ENCODE data around the gene MMS22L. TPM values are rescaled to one million over a fixed set of nuclear protein-coding genes. Genes with fewer than 3 reads are reported as not detected.

Gene MMS22L
- total RNA-seq, 1 donor from 2014 or later: 9.4 TPM

GRCh38 chr6:97110149-97110548 lies 172.9 kb downstream of the MMS22L start:
- Histone ChIP-seq H3K4me3 (ENCODE audit: low read depth, low read length) (no peak overlapping the region), H3K27me3 (ENCODE audit: control insufficient read depth, insufficient read depth, low read length) (no peaks in the 10 kb centered on the region), H3K36me3 (ENCODE audit: control insufficient read depth, insufficient read depth, low read length) (no peaks in the 10 kb centered on the region)
- TF ChIP-seq CTCF (IDR thresholded peaks at IDR 0.05; ENCODE audit: insufficient read depth, low read length, poor library complexity, severe bottlenecking): no peak
- DNase-seq (ENCODE audit: low read depth): no peak

- no peak for TF ChIP-seq CTCF (IDR thresholded peaks at IDR 0.05; ENCODE audit: insufficient read depth, low read length, poor library complexity, severe bottlenecking)
- Histone ChIP-seq H3K36me3 (ENCODE audit: control insufficient read depth, insufficient read depth, low read length) (no peaks in the 10 kb centered on the region), H3K27me3 (ENCODE audit: control insufficient read depth, insufficient read depth, low read length) (no peaks in the 10 kb centered on the region), H3K4me3 (ENCODE audit: low read depth, low read length) (no peak overlapping the region)
- no peak for DNase-seq (ENCODE audit: low read depth)
Measured at GRCh38 chr6:97109444-97109843, 173.6 kb downstream of the MMS22L start.

- Histone ChIP-seq H3K4me3 (ENCODE audit: low read depth, low read length) (no peak overlapping the region), H3K27me3 (ENCODE audit: control insufficient read depth, insufficient read depth, low read length) (no peaks in the 10 kb centered on the region), H3K36me3 (ENCODE audit: control insufficient read depth, insufficient read depth, low read length) (no peaks in the 10 kb centered on the region)
- no peak for DNase-seq (ENCODE audit: low read depth)
- no peak for TF ChIP-seq CTCF (IDR thresholded peaks at IDR 0.05; ENCODE audit: insufficient read depth, low read length, poor library complexity, severe bottlenecking)
Measured at GRCh38 chr6:97102145-97102790, 180.7 kb downstream of the MMS22L start.

- H3K4me3 ChIP-seq (ENCODE audit: low read depth, low read length): no peak overlapping the region
- no peaks in the 10 kb centered on the region for H3K36me3 ChIP-seq (ENCODE audit: control insufficient read depth, insufficient read depth, low read length)
- no peak for TF ChIP-seq CTCF (IDR thresholded peaks at IDR 0.05; ENCODE audit: insufficient read depth, low read length, poor library complexity, severe bottlenecking)
- H3K27me3 ChIP-seq (ENCODE audit: control insufficient read depth, insufficient read depth, low read length): no peaks in the 10 kb centered on the region
- no peak for DNase-seq (ENCODE audit: low read depth)
Measured at GRCh38 chr6:97100696-97101095, 182.3 kb downstream of the MMS22L start.

- Histone ChIP-seq H3K4me3 (ENCODE audit: low read depth, low read length) (no peak overlapping the region), H3K27me3 (ENCODE audit: control insufficient read depth, insufficient read depth, low read length) (no peaks in the 10 kb centered on the region), H3K36me3 (ENCODE audit: control insufficient read depth, insufficient read depth, low read length) (no peaks in the 10 kb centered on the region)
- TF ChIP-seq CTCF (IDR thresholded peaks at IDR 0.05; ENCODE audit: insufficient read depth, low read length, poor library complexity, severe bottlenecking): no peak
- no peak for DNase-seq (ENCODE audit: low read depth)
Measured at GRCh38 chr6:97097068-97098047, 185.7 kb downstream of the MMS22L start.
